Measurements from ENCODE around the gene NLRP3. TPM values are rescaled to one million over a fixed set of nuclear protein-coding genes. Genes with fewer than 3 reads are reported as not detected.
"Not testable (repeated sequence)": the region's sequence is repeated elsewhere in the genome, so short reads cannot be mapped to it uniquely, and the experiment has no call there.

The NLRP3 gene
- total RNA-seq, 2 donors from 2014 or later, result 1.1 to 1.4 TPM

DNA sequence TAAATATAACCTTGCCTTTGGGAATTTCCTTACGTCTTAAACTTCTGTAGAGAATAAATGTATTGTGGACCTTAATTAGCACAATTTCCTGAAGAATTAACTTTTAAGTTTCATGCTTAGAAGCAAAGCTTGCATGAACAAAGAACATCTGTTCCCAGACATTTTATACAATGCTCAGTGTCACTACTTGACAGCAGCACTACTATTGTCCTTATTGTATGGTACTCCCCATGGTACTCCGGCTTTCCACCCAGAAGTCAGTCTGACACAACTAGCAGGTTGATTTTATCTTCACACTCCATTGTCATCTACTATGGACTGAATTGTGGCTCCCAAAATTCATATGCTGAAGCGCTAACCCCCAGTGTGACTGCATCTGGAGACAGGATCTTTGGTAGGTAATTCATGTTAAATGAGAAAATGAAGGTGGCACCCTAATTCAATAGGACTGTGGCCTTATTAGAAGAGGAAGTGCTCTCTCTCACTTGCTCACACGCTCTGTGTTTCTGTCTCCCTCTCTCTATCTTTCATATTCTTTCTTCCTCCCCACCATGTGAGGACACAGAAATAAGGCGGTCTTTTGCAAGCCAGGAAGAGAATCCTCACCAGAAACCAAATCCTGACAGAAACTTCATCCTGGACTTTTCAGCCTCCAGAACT, 52.6 kb downstream of the NLRP3 start:
- intact Hi-C loops (cut with DNase I), result no loop called here
- H3K4me3 ChIP-seq, result no peak overlapping the region
- 79% methylated on average over 5 of the region's 5 CpGs for WGBS
- no peak for TF ChIP-seq POLR2AphosphoS5 (IDR thresholded peaks at IDR 0.05)
- H3K27me3 ChIP-seq (replicated peaks; ENCODE audit: insufficient read depth), result no peaks in the 10 kb centered on the region
- no peaks in the 10 kb centered on the region for H3K4me1 ChIP-seq (replicated peaks)
- no peaks in the 10 kb centered on the region for H3K36me3 ChIP-seq
- H3K27ac ChIP-seq, result no peak overlapping the region
- H3K9me3 ChIP-seq, result no peaks in the 10 kb centered on the region
- DNase-seq (ENCODE audit: low spot score), result no peak

DNA sequence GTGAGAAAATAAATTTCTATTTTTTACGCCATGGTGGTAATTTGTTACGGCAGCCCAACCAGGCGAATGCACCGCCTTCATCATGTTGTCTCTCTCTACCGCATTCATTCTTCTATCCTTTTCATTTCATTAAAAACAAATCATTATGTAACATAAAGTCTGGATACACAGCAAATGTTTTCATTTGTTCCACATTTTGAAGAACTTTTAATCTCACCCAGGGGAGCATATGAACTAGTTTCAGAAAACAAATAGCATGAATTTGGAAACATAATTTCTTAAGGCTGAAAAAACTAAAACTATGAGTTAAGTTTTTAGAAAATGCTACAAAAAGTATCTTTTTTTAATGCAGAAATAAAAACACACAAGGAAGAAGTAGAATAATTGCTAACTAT, 53.2 kb downstream of the NLRP3 start:
- no peaks in the 10 kb centered on the region for H3K4me1 ChIP-seq (replicated peaks)
- no peak overlapping the region for H3K27ac ChIP-seq
- DNase-seq (ENCODE audit: low spot score), result no peak
- TF ChIP-seq, protein P1, sequence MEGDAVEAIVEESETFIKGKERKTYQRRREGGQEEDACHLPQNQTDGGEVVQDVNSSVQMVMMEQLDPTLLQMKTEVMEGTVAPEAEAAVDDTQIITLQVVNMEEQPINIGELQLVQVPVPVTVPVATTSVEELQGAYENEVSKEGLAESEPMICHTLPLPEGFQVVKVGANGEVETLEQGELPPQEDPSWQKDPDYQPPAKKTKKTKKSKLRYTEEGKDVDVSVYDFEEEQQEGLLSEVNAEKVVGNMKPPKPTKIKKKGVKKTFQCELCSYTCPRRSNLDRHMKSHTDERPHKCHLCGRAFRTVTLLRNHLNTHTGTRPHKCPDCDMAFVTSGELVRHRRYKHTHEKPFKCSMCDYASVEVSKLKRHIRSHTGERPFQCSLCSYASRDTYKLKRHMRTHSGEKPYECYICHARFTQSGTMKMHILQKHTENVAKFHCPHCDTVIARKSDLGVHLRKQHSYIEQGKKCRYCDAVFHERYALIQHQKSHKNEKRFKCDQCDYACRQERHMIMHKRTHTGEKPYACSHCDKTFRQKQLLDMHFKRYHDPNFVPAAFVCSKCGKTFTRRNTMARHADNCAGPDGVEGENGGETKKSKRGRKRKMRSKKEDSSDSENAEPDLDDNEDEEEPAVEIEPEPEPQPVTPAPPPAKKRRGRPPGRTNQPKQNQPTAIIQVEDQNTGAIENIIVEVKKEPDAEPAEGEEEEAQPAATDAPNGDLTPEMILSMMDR (IDR thresholded peaks at IDR 0.05), result no peak
- intact Hi-C loops (cut with DNase I), result no loop called here
- H3K4me3 ChIP-seq, result no peak overlapping the region
- 91% methylated on average over 5 of the region's 5 CpGs for WGBS
- no peaks in the 10 kb centered on the region for H3K36me3 ChIP-seq
- H3K27me3 ChIP-seq (replicated peaks; ENCODE audit: insufficient read depth), result no peaks in the 10 kb centered on the region
- H3K9me3 ChIP-seq, result no peaks in the 10 kb centered on the region

DNA sequence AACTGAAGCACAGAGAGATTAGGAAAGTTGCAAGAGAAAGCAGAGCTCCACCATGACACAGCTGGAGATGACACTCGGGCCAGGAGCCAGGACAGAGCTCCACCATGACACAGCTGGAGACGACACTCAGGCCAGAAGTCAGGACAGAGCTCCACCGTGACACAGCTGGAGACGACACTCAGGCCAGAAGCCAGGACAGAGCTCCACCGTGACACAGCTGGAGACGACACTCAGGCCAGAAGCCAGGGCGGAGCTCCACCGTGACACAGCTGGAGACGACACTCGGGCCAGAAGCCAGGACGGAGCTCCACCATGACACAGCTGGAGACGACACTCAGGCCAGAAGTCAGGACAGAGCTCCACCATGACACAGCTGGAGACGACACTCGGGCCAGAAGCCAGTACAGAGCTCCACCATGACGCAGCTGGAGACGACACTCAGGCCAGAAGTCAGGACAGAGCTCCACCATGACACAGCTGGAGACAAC, 55.0 kb downstream of the NLRP3 start:
- DNase-seq (ENCODE audit: low spot score); H3K9me3 ChIP-seq; H3K27me3 ChIP-seq (replicated peaks; ENCODE audit: insufficient read depth); H3K27ac ChIP-seq; intact Hi-C loops (cut with DNase I); H3K4me1 ChIP-seq (replicated peaks); H3K36me3 ChIP-seq; H3K4me3 ChIP-seq: not testable (repeated sequence)
- 73% methylated on average over 16 of the region's 16 CpGs for whole genome bisulfite sequencing

DNA sequence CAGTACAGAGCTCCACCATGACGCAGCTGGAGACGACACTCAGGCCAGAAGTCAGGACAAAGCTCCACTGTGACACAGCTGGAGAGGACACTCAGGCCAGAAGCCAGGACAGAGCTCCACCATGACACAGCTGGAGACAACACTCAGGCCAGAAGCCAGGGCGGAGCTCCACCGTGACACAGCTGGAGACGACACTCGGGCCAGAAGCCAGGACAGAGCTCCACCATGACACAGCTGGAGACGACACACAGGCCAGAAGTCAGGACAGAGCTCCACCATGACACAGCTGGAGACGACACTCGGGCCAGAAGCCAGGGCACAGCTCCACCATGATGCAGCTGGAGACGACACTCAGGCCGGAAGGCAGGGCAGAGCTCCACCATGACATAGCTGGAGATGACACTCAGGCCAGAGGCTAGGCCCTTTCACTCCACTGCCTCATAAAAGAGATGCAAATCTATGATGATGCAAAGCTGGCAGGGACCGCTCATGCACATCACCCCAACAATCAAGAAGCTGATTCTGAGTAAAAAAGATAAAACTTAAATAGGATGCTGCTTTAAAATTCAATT, 55.6 kb downstream of the NLRP3 start:
- DNase-seq (ENCODE audit: low spot score), result no peak
- Histone ChIP-seq H3K4me3 (no peak overlapping the region), H3K36me3 (no peaks in the 10 kb centered on the region), H3K4me1 (replicated peaks) (no peaks in the 10 kb centered on the region), H3K9me3 (no peaks in the 10 kb centered on the region), H3K27ac (no peak overlapping the region), H3K27me3 (replicated peaks; ENCODE audit: insufficient read depth) (no peaks in the 10 kb centered on the region)
- intact Hi-C loops (cut with DNase I), result no loop called here
- no peak for TF ChIP-seq POLR2AphosphoS5 (IDR thresholded peaks at IDR 0.05)
- WGBS, result 76% methylated on average over 12 of the region's 12 CpGs

DNA sequence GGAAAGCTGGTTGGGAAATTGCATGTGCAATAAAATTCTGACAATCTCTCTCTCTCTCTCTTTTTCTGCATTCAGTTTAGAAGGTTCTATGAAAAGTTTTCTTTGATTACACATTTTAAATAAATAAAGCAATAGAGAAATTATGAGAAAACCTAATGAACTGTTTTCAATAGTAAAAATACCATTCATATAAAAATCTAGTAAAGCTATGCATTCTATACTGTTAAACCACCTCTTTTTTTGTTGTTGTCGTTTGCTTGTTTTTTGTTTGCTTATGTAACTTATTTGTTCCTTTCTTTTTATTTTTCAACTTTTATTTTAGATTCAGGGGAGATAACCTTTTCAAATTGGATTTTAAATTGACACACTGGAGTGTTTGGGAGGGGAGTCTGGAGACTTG, 56.1 kb downstream of the NLRP3 start:
- H3K36me3 ChIP-seq, result no peaks in the 10 kb centered on the region
- no peak overlapping the region for H3K4me3 ChIP-seq
- H3K27ac ChIP-seq, result no peak overlapping the region
- DNase-seq (ENCODE audit: low spot score), result no peak
- no peaks in the 10 kb centered on the region for H3K27me3 ChIP-seq (replicated peaks; ENCODE audit: insufficient read depth)
- H3K9me3 ChIP-seq, result no peaks in the 10 kb centered on the region
- TF ChIP-seq, protein P1 (IDR thresholded peaks at IDR 0.05), result no peak
- no peak for TF ChIP-seq POLR2A (IDR thresholded peaks at IDR 0.05)
- TF ChIP-seq POLR2AphosphoS5 (IDR thresholded peaks at IDR 0.05), result no peak
- 54% methylated on average over 1 of the region's 1 CpG for WGBS
- intact Hi-C loops (cut with DNase I), result no loop called here
- H3K4me1 ChIP-seq (replicated peaks), result no peaks in the 10 kb centered on the region

DNA sequence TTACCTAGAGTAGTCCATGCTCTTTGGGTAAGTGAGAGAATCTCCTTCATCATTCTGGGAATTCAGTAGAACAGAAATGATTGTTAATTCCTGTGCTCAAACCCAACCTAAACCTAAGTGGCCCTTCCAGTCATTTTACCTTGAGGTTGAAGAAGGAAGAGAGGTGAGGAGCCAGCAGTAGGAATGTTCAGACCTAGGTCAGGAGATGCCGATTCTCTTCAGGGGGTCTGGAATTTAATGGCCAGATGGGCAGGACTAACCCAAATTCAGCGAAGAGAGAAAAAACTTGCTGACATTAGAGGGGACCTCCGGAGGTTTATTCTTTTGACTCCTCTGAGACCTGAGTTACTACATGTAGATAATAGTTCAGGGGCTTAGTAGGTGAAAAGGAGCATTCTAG, 58.4 kb downstream of the NLRP3 start:
- Histone ChIP-seq H3K9me3 (no peaks in the 10 kb centered on the region), H3K4me3 (no peak overlapping the region), H3K27me3 (replicated peaks; ENCODE audit: insufficient read depth) (no peaks in the 10 kb centered on the region), H3K36me3 (no peaks in the 10 kb centered on the region), H3K4me1 (replicated peaks) (no peaks in the 10 kb centered on the region), H3K27ac (no peak overlapping the region)
- WGBS, result 67% methylated on average over 3 of the region's 3 CpGs
- intact Hi-C loops (cut with DNase I), result no loop called here
- no peak for DNase-seq (ENCODE audit: low spot score)
- TF ChIP-seq, protein P1 (IDR thresholded peaks at IDR 0.05), result no peak
- TF ChIP-seq POLR2AphosphoS5 (IDR thresholded peaks at IDR 0.05) (no peak), POLR2A (IDR thresholded peaks at IDR 0.05) (no peak)

Measured in prostate gland (tissue), 2 donors.